SU-DHL-6 (cell line): Measurements from ENCODE around the gene SNX4.

Experiments
- CTCF ChIP-seq: fragments of 200-600 bp; sonication (generic); IDR thresholded peaks from one replicate; pipeline ENCODE4 v1.5.1; 2017; ENCODE audit warnings: antibody characterized with exemption, mild to moderate bottlenecking, low read length, moderate library complexity; ENCODE audit not compliant: insufficient read depth, poor library complexity, severe bottlenecking
- EZH2phosphoT487 ChIP-seq: fragments of 200-600 bp; sonication (generic), shearing (Covaris generic); conservative IDR thresholded peaks from 2 replicates; pipeline ENCODE4 v1.6.1; 2018; ENCODE audit warnings: mild to moderate bottlenecking, antibody characterized with exemption, low read length, moderate library complexity, mixed read lengths

GRCh38 chr3:125525153-125525552 is 5.2 kb upstream of the SNX4 start:
- TF ChIP-seq CTCF = no peak
- no peak for TF ChIP-seq EZH2phosphoT487
